Measurements from ENCODE around the gene CLEC10A. TPM values are rescaled to one million over a fixed set of nuclear protein-coding genes. Genes with fewer than 3 reads are reported as not detected.

The CLEC10A gene
- total RNA-seq, 1 experiment from 2014 or later, result not detected

GRCh38 chr17:7114241-7114874 lies 34.3 kb upstream of the CLEC10A start, which contains the start of gene ASGR2:
ASGR2 (minus strand) TSS chr17:7114822; CDS start chr17:7114240, 582 bp downstream.
- POLR2A ChIA-PET, result no interaction called here
- no TSS peak for BruUV-seq (replicated peaks)
- CTCF ChIA-PET, result no interaction called here
- Histone ChIP-seq H3K9me3 (ENCODE audit: control insufficient read depth, insufficient read depth, low read depth, low read length) (no peaks in the 10 kb centered on the region), H3K36me3 (ENCODE audit: control insufficient read depth, insufficient read depth, low read length) (no peaks in the 10 kb centered on the region), H3K4me1 (ENCODE audit: control insufficient read depth, insufficient read depth, low read length) (no peaks in the 10 kb centered on the region), H3K27me3 (ENCODE audit: control insufficient read depth, insufficient read depth, low read length) (no peaks in the 10 kb centered on the region), H3K27ac (ENCODE audit: low read length) (no peak within 1 kb of the TSS), H3K4me3 (ENCODE audit: low read depth in 2 of 2, low read length in 2 of 2) (no peak within 1 kb of the TSS)
- no peak for DNase-seq (ENCODE audit: low read depth, low spot score)
- in situ Hi-C loops (cut with HindIII; ENCODE audit: low pct_unique_long_range_greater_than_20kb, low sequenced_read_pairs), result no loop called here
- intact Hi-C loops (cut with micrococcal nuclease; ENCODE audit: unreplicated experiment), result no loop called here
- no peak for ATAC-seq
- TF ChIP-seq REST (IDR thresholded peaks at IDR 0.05; ENCODE audit: insufficient read depth in 1 of 2, low read depth in 2 of 2, low read length in 1 of 2), result no peak
- TF ChIP-seq CTCF (IDR thresholded peaks at IDR 0.05), result no peak
- TF ChIP-seq TCF7L2 (IDR thresholded peaks at IDR 0.05; ENCODE audit: low read depth, low read length), result no peak
- TF ChIP-seq POLR2AphosphoS5 (IDR thresholded peaks at IDR 0.05; ENCODE audit: low read depth, low read length), result no peak
- TF ChIP-seq SIN3A (IDR thresholded peaks at IDR 0.05; ENCODE audit: borderline replicate concordance, insufficient read depth, low read depth, low read length), result no peak

- no TSS peak for BruUV-seq (replicated peaks)
- in situ Hi-C loops (cut with HindIII; ENCODE audit: low pct_unique_long_range_greater_than_20kb, low sequenced_read_pairs), result no loop called here
- H3K4me3 ChIP-seq (ENCODE audit: low read depth in 2 of 2, low read length in 2 of 2), result no peak overlapping the region
- H3K4me1 ChIP-seq (ENCODE audit: control insufficient read depth, insufficient read depth, low read length), result no peaks in the 10 kb centered on the region
- no peak overlapping the region for H3K27ac ChIP-seq (ENCODE audit: low read length)
- no peaks in the 10 kb centered on the region for H3K27me3 ChIP-seq (ENCODE audit: control insufficient read depth, insufficient read depth, low read length)
- intact Hi-C loops (cut with micrococcal nuclease; ENCODE audit: unreplicated experiment), result no loop called here
- H3K9me3 ChIP-seq (ENCODE audit: control insufficient read depth, insufficient read depth, low read depth, low read length), result no peaks in the 10 kb centered on the region
- ChIA-PET POLR2A (no interaction called here), CTCF (interaction anchor here (0.9 kb wide), 1 partner anchor 40 kb away, joined by 3 read pairs; no protein-coding TSS in a partner anchor)
- DNase-seq (ENCODE audit: low read depth, low spot score) (no peak), ATAC-seq (no peak)
- H3K36me3 ChIP-seq (ENCODE audit: control insufficient read depth, insufficient read depth, low read length), result no peaks in the 10 kb centered on the region
- TF ChIP-seq TCF7L2 (IDR thresholded peaks at IDR 0.05; ENCODE audit: low read depth, low read length) (no peak), POLR2AphosphoS5 (IDR thresholded peaks at IDR 0.05; ENCODE audit: low read depth, low read length) (no peak), CTCF (IDR thresholded peaks at IDR 0.05) (no peak), REST (IDR thresholded peaks at IDR 0.05; ENCODE audit: insufficient read depth in 1 of 2, low read depth in 2 of 2, low read length in 1 of 2) (no peak), SIN3A (IDR thresholded peaks at IDR 0.05; ENCODE audit: borderline replicate concordance, insufficient read depth, low read depth, low read length) (no peak)
Measured at GRCh38 chr17:7113273-7114071, 33.4 kb upstream of the CLEC10A start.
